K562 (cell line): Measurements from ENCODE around the gene DNAJC8. TPM values are rescaled to one million over a fixed set of nuclear protein-coding genes. Genes with fewer than 3 reads are reported as not detected.

Source experiments
- ATAC-seq: fragments of 200-7000 bp; cut with Tn5 transposase; 3 replicates; pipeline ENCODE4 v1.9.1; 2020; ENCODE audit warnings: moderate library complexity
- BruUV-seq: library from RNA; stranded (reverse); fragments of 400-500 nt; replicated peaks from 2 replicates; lab custom pipeline; 2021; lab: Mats Ljungman, UMichigan
- CTCF ChIA-PET: fragments of 300-600 bp; formaldehyde crosslinking; extraction: SDS; loops from one replicate; lab custom pipeline; 2021; ENCODE audit warnings: low intra/inter-chr PET ratio; lab: Yijun Ruan, JAX
- POLR2A ChIA-PET: fragments of 300-600, 350-650 bp; sonication (Branson Sonifier 250); formaldehyde crosslinking; extraction: SDS; loops from one replicate; lab custom pipeline; 2021; ENCODE audit warnings: antibody characterized with exemption, inconsistent platforms; lab: Yijun Ruan, JAX
- DNase-seq, 4 experiments: peaks; one replicate each; pipeline versions ENCODE4 v3.0.0 to v3.0.0-alpha.2; 2011 to 2018; ENCODE audit warnings: low spot score in 3 of 4, mixed read lengths in 3 of 4; ENCODE audit errors: extremely low read depth in 1 of 4
- FAIRE-seq: peaks from 2 replicates; lab custom pipeline; 2011; peaks lifted over from hg19 to GRCh38; lab: Jason Lieb, UNC
- H2AFZ ChIP-seq: 2 replicates; pipeline ENCODE4 v1.6.0; 2011; ENCODE audit warnings: low read depth, low read length, control low read depth, inconsistent platforms
- H3K27ac ChIP-seq: fragments of 200-600 bp; 3 replicates; pipeline ENCODE4 v1.8.0; 2011; ENCODE audit warnings: low read depth, mild to moderate bottlenecking, control low read depth, inconsistent platforms, low read length, moderate library complexity, mixed read lengths; ENCODE audit errors: extremely low read depth
- H3K27me3 ChIP-seq, 2 experiments: fragments of 300-600 bp in 1 of 2; 2 replicates in 1 of 2; 3 replicates in 1 of 2; pipeline versions ENCODE4 v1.6.0 to v1.8.0; 2011; ENCODE audit warnings: inconsistent platforms in 2 of 2, low read length in 2 of 2, mild to moderate bottlenecking in 1 of 2, mixed read lengths in 1 of 2, moderate library complexity in 1 of 2; ENCODE audit not compliant: control insufficient read depth in 2 of 2, insufficient read depth in 2 of 2
- H3K36me3 ChIP-seq: fragments of 300-600 bp; 3 replicates; pipeline ENCODE4 v1.8.0; 2011; ENCODE audit warnings: mild to moderate bottlenecking, low read length, inconsistent platforms; ENCODE audit not compliant: control insufficient read depth, insufficient read depth
- H3K4me1 ChIP-seq, 2 experiments: fragments of 200-600 bp in 1 of 2; replicated peaks in 1 of 2; 2 replicates in 1 of 2; 3 replicates in 1 of 2; pipeline versions ENCODE4 v1.5.1 to v1.8.0; 2011; ENCODE audit warnings: inconsistent platforms in 2 of 2, low read length in 2 of 2, mild to moderate bottlenecking in 1 of 2, mixed read lengths in 1 of 2, moderate library complexity in 1 of 2; ENCODE audit not compliant: control insufficient read depth in 2 of 2, insufficient read depth in 2 of 2
- H3K4me2 ChIP-seq: 2 replicates; pipeline ENCODE4 v1.6.1; 2011; ENCODE audit warnings: low read length, control low read depth, inconsistent platforms, mixed read lengths; ENCODE audit not compliant: insufficient read depth
- H3K4me3 ChIP-seq: fragments of 200-600 bp; sonication (generic), shearing (Covaris generic); 2 replicates; pipeline ENCODE4 v1.5.1; 2016; ENCODE audit warnings: control low read depth, inconsistent platforms
- H3K79me2 ChIP-seq: fragments of 200-600 bp; 3 replicates; pipeline ENCODE4 v1.8.0; 2011; ENCODE audit warnings: low read length, inconsistent platforms; ENCODE audit not compliant: control insufficient read depth, insufficient read depth
- H3K9ac ChIP-seq, 2 experiments: 2 replicates each; pipeline versions ENCODE4 v1.6.0 to v1.6.1; 2011; ENCODE audit warnings: low read depth in 2 of 2, low read length in 2 of 2, control low read depth in 1 of 2, inconsistent platforms in 1 of 2, mild to moderate bottlenecking in 1 of 2, mixed read lengths in 1 of 2; ENCODE audit not compliant: insufficient read depth in 1 of 2
- H3K9me1 ChIP-seq: one replicate; pipeline ENCODE4 v1.6.0; 2011; ENCODE audit warnings: inconsistent platforms, mild to moderate bottlenecking, low read length, moderate library complexity; ENCODE audit not compliant: control insufficient read depth, insufficient read depth
- H3K9me3 ChIP-seq: replicated peaks from 2 replicates; pipeline ENCODE4 v1.5.1; 2011; ENCODE audit warnings: low read depth, low read length, inconsistent platforms; ENCODE audit not compliant: control insufficient read depth, insufficient read depth
- H4K20me1 ChIP-seq: replicated peaks from 2 replicates; pipeline ENCODE4 v1.6.1; 2011; ENCODE audit warnings: low read length, inconsistent platforms, mixed read lengths; ENCODE audit not compliant: control insufficient read depth, insufficient read depth
- MCM2 ChIP-seq: fragments of 450-650 bp; IDR thresholded peaks from 2 replicates; pipeline ENCODE4 v1.6.1; 2017; ENCODE audit warnings: low read depth, mild to moderate bottlenecking
- NFATC3 ChIP-seq: fragments of 450-650 bp; IDR thresholded peaks from 2 replicates; pipeline ENCODE4 v1.6.1; 2017; ENCODE audit warnings: mild to moderate bottlenecking
- PBX2 ChIP-seq, 2 experiments: IDR thresholded peaks in 1 of 2; conservative IDR thresholded peaks in 1 of 2; 2 replicates each; pipeline ENCODE4 v1.6.1; 2016; ENCODE audit warnings: low read depth in 2 of 2, mild to moderate bottlenecking in 1 of 2, missing compliant biosample characterization in 1 of 2, missing genetic modification characterization in 1 of 2, moderate library complexity in 1 of 2
- SMAD2 ChIP-seq: fragments of 150-350 bp; IDR thresholded peaks from 2 replicates; pipeline ENCODE4 v1.6.1; 2014; ENCODE audit warnings: low read depth, mild to moderate bottlenecking, low read length
- ZFX ChIP-seq: sonication (generic); formaldehyde crosslinking; IDR thresholded peaks from 2 replicates; pipeline ENCODE4 v1.8.0; 2022; ENCODE audit warnings: mild to moderate bottlenecking, missing genetic modification reagents, moderate library complexity
- WGBS: fragments of 100-300 bp; shearing (Covaris generic); methylation state at CpG from one replicate; pipeline ENCODE4 v1.1.6; 2016; ENCODE audit warnings: low coverage, mixed read lengths; ENCODE audit not compliant: insufficient coverage; ENCODE audit errors: missing lambda C conversion rate; 5-methylcytosine and 5-hydroxymethylcytosine counted together
- in situ Hi-C: fragments of 300-500 bp; cut with MboI; formaldehyde crosslinking; loops from 4 replicates; pipeline ENCODE4 v1.15.0; 2018; ENCODE audit warnings: inconsistent platforms, mixed read lengths
- intact Hi-C: fragments of 100-400 bp; cut with micrococcal nuclease; formaldehyde crosslinking; loops from 2 replicates; pipeline ENCODE4 v1.14.2; 2022
- polyA plus RNA-seq, 8 experiments: library from polyadenylated mRNA; depleted of rRNA in 4 of 8; stranded (reverse) in 5 of 8; unstranded in 3 of 8; fragments of >200 nt; fragmentation: Nextera tagmentation in 2 of 8; fragmentation: Illumina TruSeq in 1 of 8; extraction: Ambion mirVana in 2 of 8; extraction: Trizol in 1 of 8; gene quantifications; 2 replicates each; pipeline versions ENCODE4 v1.2.1 to v1.2.3, GENCODE V29; 2011 to 2014; ENCODE audit warnings: inconsistent platforms in 1 of 8, missing spikeins in 1 of 8
- total RNA-seq, 7 experiments: library from RNA; depleted of rRNA in 6 of 7; stranded (reverse); fragments of >200 nt in 6 of 7; fragmentation: Illumina TruSeq in 2 of 7; extraction: Trizol in 2 of 7; gene quantifications; 2 replicates each; pipeline versions ENCODE4 v1.2.1 to v1.2.3, GENCODE V29; 2011 to 2021; ENCODE audit warnings: low replicate concordance in 1 of 7
- TF ChIP-seq, protein P1 (sequence below): fragments of 250-450 bp; sonication (Bioruptor Pico); IDR thresholded peaks from 2 replicates; pipeline ENCODE4 v1.5.0; 2021
- TF ChIP-seq, protein P2 (sequence below): sonication (generic); formaldehyde crosslinking; IDR thresholded peaks from 2 replicates; pipeline ENCODE4 v1.8.1; 2023; ENCODE audit warnings: mild to moderate bottlenecking, missing genetic modification reagents
- TF ChIP-seq, protein P3 (sequence below): sonication (generic); formaldehyde crosslinking; IDR thresholded peaks from 2 replicates; pipeline ENCODE4 v1.8.0; 2022; ENCODE audit warnings: missing genetic modification reagents, mild to moderate bottlenecking, borderline replicate concordance

The DNAJC8 gene
- total and polyA plus RNA-seq, 9 of the 15 experiments (the other 6 are each of a cell fraction or from before 2014, with no cell fraction given) = 143 to 508 (median 209) TPM

DNA sequence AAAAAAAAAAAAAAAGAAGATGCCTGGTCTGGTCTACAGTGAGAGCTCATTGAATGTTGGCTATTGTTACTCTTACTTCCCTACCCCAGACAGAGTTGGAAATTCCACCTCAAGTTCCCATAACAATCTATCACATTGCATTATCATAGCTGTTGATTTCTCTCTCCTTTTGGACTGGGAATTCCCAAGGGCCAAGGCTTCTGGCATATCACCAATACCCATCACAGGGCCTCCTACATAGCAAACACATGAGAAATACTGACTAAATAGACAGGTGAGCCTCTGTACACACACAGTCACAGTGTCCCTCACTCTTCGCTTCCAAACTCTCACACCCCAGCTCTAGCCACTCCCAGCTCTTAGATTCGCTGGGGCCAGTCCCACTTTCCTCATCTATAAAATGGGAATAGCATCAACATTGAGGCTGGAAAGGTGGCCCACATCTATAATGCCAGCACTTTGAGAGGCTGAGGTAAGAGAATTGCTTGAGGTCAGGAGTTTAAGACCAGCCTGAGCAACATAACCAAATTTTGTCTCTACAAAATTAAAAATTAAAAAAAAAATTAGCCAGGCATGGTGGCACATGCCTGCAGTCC lies 62.7 kb downstream of the DNAJC8 start:
- 71% methylated on average over 2 of the region's 2 CpGs for WGBS
- DNase-seq = no peak
- ChIA-PET CTCF (no interaction called here), POLR2A (interaction anchor here (0.7 to 1.6 kb wide), 5 partner anchors 8 to 118 kb away, joined by 3 to 7 read pairs (median 4); no protein-coding TSS in a partner anchor)
- FAIRE-seq = no peak
- no peak overlapping the region for H3K9ac ChIP-seq
- no peak overlapping the region for H2AFZ ChIP-seq
- H3K4me2 ChIP-seq = no peak overlapping the region
- no peak overlapping the region for H3K27ac ChIP-seq
- no peak for ATAC-seq
- TF ChIP-seq PBX2 (CRISPR knock-in tag; IDR thresholded peaks at IDR 0.05; ENCODE audit: low read depth) (no peak), PBX2 (tag; conservative IDR thresholded peaks at IDR 0.05; ENCODE audit: low read depth) (no peak), NFATC3 (no peak), ZFX (CRISPR knock-in tag) (no peak), MCM2 (no peak), SMAD2 (no peak)
- TF ChIP-seq, protein P1, sequence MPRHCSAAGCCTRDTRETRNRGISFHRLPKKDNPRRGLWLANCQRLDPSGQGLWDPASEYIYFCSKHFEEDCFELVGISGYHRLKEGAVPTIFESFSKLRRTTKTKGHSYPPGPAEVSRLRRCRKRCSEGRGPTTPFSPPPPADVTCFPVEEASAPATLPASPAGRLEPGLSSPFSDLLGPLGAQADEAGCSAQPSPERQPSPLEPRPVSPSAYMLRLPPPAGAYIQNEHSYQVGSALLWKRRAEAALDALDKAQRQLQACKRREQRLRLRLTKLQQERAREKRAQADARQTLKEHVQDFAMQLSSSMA (CRISPR knock-in tag) = no peak
- TF ChIP-seq, protein P2, sequence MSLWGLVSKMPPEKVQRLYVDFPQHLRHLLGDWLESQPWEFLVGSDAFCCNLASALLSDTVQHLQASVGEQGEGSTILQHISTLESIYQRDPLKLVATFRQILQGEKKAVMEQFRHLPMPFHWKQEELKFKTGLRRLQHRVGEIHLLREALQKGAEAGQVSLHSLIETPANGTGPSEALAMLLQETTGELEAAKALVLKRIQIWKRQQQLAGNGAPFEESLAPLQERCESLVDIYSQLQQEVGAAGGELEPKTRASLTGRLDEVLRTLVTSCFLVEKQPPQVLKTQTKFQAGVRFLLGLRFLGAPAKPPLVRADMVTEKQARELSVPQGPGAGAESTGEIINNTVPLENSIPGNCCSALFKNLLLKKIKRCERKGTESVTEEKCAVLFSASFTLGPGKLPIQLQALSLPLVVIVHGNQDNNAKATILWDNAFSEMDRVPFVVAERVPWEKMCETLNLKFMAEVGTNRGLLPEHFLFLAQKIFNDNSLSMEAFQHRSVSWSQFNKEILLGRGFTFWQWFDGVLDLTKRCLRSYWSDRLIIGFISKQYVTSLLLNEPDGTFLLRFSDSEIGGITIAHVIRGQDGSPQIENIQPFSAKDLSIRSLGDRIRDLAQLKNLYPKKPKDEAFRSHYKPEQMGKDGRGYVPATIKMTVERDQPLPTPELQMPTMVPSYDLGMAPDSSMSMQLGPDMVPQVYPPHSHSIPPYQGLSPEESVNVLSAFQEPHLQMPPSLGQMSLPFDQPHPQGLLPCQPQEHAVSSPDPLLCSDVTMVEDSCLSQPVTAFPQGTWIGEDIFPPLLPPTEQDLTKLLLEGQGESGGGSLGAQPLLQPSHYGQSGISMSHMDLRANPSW (CRISPR knock-in tag) = no peak
- TF ChIP-seq, protein P3, sequence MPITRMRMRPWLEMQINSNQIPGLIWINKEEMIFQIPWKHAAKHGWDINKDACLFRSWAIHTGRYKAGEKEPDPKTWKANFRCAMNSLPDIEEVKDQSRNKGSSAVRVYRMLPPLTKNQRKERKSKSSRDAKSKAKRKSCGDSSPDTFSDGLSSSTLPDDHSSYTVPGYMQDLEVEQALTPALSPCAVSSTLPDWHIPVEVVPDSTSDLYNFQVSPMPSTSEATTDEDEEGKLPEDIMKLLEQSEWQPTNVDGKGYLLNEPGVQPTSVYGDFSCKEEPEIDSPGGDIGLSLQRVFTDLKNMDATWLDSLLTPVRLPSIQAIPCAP (CRISPR knock-in tag) = no peak
- no TSS peak for BruUV-seq
- no peaks in the 10 kb centered on the region for H4K20me1 ChIP-seq
- H3K9me3 ChIP-seq = no peaks in the 10 kb centered on the region
- peaks cover 24 to 29% of the 10 kb centered on the region in 2 experiments for H3K4me1 ChIP-seq
- H3K4me3 ChIP-seq = no peak overlapping the region
- in situ Hi-C loops (no loop called here), intact Hi-C loops (no loop called here)
- H3K79me2 ChIP-seq = no peaks in the 10 kb centered on the region
- H3K36me3 ChIP-seq = no peaks in the 10 kb centered on the region
- no peaks in the 10 kb centered on the region for H3K9me1 ChIP-seq
- H3K27me3 ChIP-seq = no peaks in the 10 kb centered on the region
